Liver (tissue), 9 donors: Measurements from ENCODE around the gene GREM2. TPM values are rescaled to one million over a fixed set of nuclear protein-coding genes. Genes with fewer than 3 reads are reported as not detected.

ENCODE experiments used
- DNase-seq: peaks from one replicate; pipeline ENCODE4 v3.0.0-alpha.2; 2017; ENCODE audit warnings: low spot score
- H3K27ac ChIP-seq, 2 donors: one replicate each; pipeline ENCODE4 v1.7.0; 2013; ENCODE audit warnings: inconsistent platforms in 2 of 2, low read length in 2 of 2, control low read depth in 1 of 2, low read depth in 1 of 2, mild to moderate bottlenecking in 1 of 2
- H3K27me3 ChIP-seq, 4 donors: one replicate each; pipeline versions ENCODE4 v1.6.1 to v1.7.0; 2013; ENCODE audit warnings: low read length in 3 of 4, inconsistent platforms in 1 of 4, mild to moderate bottlenecking in 1 of 4, moderate library complexity in 1 of 4; ENCODE audit not compliant: control insufficient read depth in 4 of 4, insufficient read depth in 4 of 4
- H3K36me3 ChIP-seq, 4 donors: one replicate each; pipeline versions ENCODE4 v1.6.1 to v1.7.0; 2013; ENCODE audit warnings: low read length in 3 of 4, mild to moderate bottlenecking in 3 of 4, low read depth in 1 of 4, moderate library complexity in 1 of 4; ENCODE audit not compliant: control insufficient read depth in 4 of 4, insufficient read depth in 3 of 4
- H3K4me1 ChIP-seq, 4 donors: one replicate each; pipeline versions ENCODE4 v1.6.1 to v1.7.0; 2013; ENCODE audit warnings: low read length in 3 of 4, mild to moderate bottlenecking in 3 of 4, moderate library complexity in 1 of 4; ENCODE audit not compliant: control insufficient read depth in 4 of 4, insufficient read depth in 4 of 4
- H3K4me3 ChIP-seq, 3 donors: one replicate each; pipeline versions ENCODE4 v1.6.1 to v1.7.0; 2013; ENCODE audit warnings: low read length in 3 of 3, control low read depth in 1 of 3, low read depth in 1 of 3, mild to moderate bottlenecking in 1 of 3
- H3K9ac ChIP-seq, 2 donors: one replicate each; pipeline ENCODE4 v1.7.0; 2013; ENCODE audit warnings: low read length in 2 of 2, mild to moderate bottlenecking in 2 of 2, moderate library complexity in 2 of 2, control low read depth in 1 of 2, low read depth in 1 of 2
- H3K9me3 ChIP-seq, 4 donors: one replicate each; pipeline versions ENCODE4 v1.6.1 to v1.7.0; 2013; ENCODE audit warnings: low read length in 3 of 4; ENCODE audit not compliant: control insufficient read depth in 4 of 4
- ATF3 ChIP-seq: IDR thresholded peaks from 2 replicates; pipeline ENCODE4 v1.6.1; 2016; ENCODE audit warnings: antibody characterized with exemption
- EGR1 ChIP-seq, 2 donors: IDR thresholded peaks; 2 replicates each; pipeline ENCODE4 v1.6.1; 2016 to 2018; ENCODE audit warnings: antibody characterized with exemption in 2 of 2, low read depth in 2 of 2
- FOXA1 ChIP-seq: IDR thresholded peaks from 2 replicates; pipeline ENCODE4 v1.6.1; 2016; ENCODE audit warnings: antibody characterized with exemption
- FOXA2 ChIP-seq: IDR thresholded peaks from 2 replicates; pipeline ENCODE4 v1.6.1; 2016; ENCODE audit warnings: antibody characterized with exemption
- GABPA ChIP-seq, 2 donors: IDR thresholded peaks in 1 of 2; conservative IDR thresholded peaks in 1 of 2; 2 replicates each; pipeline ENCODE4 v1.6.1; 2016; ENCODE audit warnings: antibody characterized with exemption in 2 of 2, mild to moderate bottlenecking in 1 of 2, moderate library complexity in 1 of 2
- HNF4A ChIP-seq, 2 donors: conservative IDR thresholded peaks; 2 replicates each; pipeline ENCODE4 v1.6.1; 2016; ENCODE audit warnings: antibody characterized with exemption in 2 of 2, mild to moderate bottlenecking in 2 of 2
- JUND ChIP-seq, 2 donors: IDR thresholded peaks; 2 replicates each; pipeline ENCODE4 v1.6.1; 2016; ENCODE audit warnings: antibody characterized with exemption in 2 of 2
- MAX ChIP-seq: IDR thresholded peaks from 2 replicates; pipeline ENCODE4 v1.6.1; 2016; ENCODE audit warnings: antibody characterized with exemption
- NR2F2 ChIP-seq: IDR thresholded peaks from 2 replicates; pipeline ENCODE4 v1.6.1; 2016; ENCODE audit warnings: antibody characterized with exemption
- RAD21 ChIP-seq, 2 donors: IDR thresholded peaks; 2 replicates each; pipeline ENCODE4 v1.6.1; 2016; ENCODE audit warnings: antibody characterized with exemption in 2 of 2, mild to moderate bottlenecking in 2 of 2
- RXRA ChIP-seq, 2 donors: IDR thresholded peaks; 2 replicates each; pipeline ENCODE4 v1.6.1; 2017 to 2018; ENCODE audit warnings: antibody characterized with exemption in 2 of 2, mild to moderate bottlenecking in 1 of 2
- SP1 ChIP-seq: IDR thresholded peaks from 2 replicates; pipeline ENCODE4 v1.6.1; 2018; ENCODE audit warnings: antibody characterized with exemption, mild to moderate bottlenecking
- TAF1 ChIP-seq: conservative IDR thresholded peaks from 2 replicates; pipeline ENCODE4 v1.6.1; 2016; ENCODE audit warnings: antibody characterized with exemption, mild to moderate bottlenecking
- YY1 ChIP-seq: IDR thresholded peaks from 2 replicates; pipeline ENCODE4 v1.6.1; 2016; ENCODE audit warnings: antibody characterized with exemption, mild to moderate bottlenecking
- WGBS: extraction: QIAGEN DNeasy Blood & Tissue Kit; methylation state at CpG from one replicate; pipeline ENCODE4 v1.1.7; 2013; 5-methylcytosine and 5-hydroxymethylcytosine counted together
- polyA plus RNA-seq, 2 donors: library from polyadenylated mRNA; stranded (reverse) in 1 of 2; unstranded in 1 of 2; fragments of 200-250 nt in 1 of 2; fragments of >200 nt in 1 of 2; fragmentation: Nextera tagmentation in 1 of 2; extraction: Ambion mirVana in 1 of 2; gene quantifications; one replicate each; pipeline versions ENCODE4 v1.2.1 to v1.2.3, GENCODE V29; 2013 to 2015
- total RNA-seq, 2 donors: library from RNA; depleted of rRNA; stranded (reverse); fragments of >200 nt; gene quantifications; one replicate each; pipeline ENCODE4 v1.2.3, GENCODE V29; 2014
- TF ChIP-seq, protein P1 (sequence below): IDR thresholded peaks from 2 replicates; pipeline ENCODE4 v1.6.1; 2016; ENCODE audit warnings: antibody characterized with exemption, mild to moderate bottlenecking
- TF ChIP-seq, protein P2 (sequence below): fragments of 150-350 bp; IDR thresholded peaks from 2 replicates; pipeline ENCODE4 v1.5.1; 2017; ENCODE audit warnings: improper control_type of control experiment, low read depth, low read length; ENCODE audit not compliant: missing input control
- TF ChIP-seq, protein P3 (sequence below): IDR thresholded peaks from 2 replicates; pipeline ENCODE4 v1.6.1; 2016; ENCODE audit warnings: antibody characterized with exemption
- donor health status: healthy.
- donor health status: healthy.
- donor health status: healthy.
- donor health status: healthy.
- donor health status: healthy.

Gene GREM2
- total and polyA plus RNA-seq, 4 donors: 0.19 to 19.5 (median 4.3) TPM

- Histone ChIP-seq H3K4me3 (no peak overlapping the region), H3K36me3 (no peaks in the 10 kb centered on the region), H3K9ac (peak overlapping the region in 1 of 2 donors; percentile 51), H3K9me3 (no peaks in the 10 kb centered on the region), H3K4me1 (peaks cover 6 to 40% (median 31%) of the 10 kb centered on the region in 4 donors), H3K27me3 (no peaks in the 10 kb centered on the region), H3K27ac (peak overlapping the region; percentile 95 to 100)
- 39% methylated on average over 3 of the region's 3 CpGs for WGBS
- DNase-seq: no peak
- TF ChIP-seq FOXA1 (no peak), RAD21 (IDR thresholded peaks at IDR 0.05) (no peak), GABPA (IDR thresholded peaks at IDR 0.05 in 1 of 2, conservative IDR thresholded peaks at IDR 0.05 in 1 of 2) (no peak), FOXA2 (no peak), MAX (no peak), JUND (IDR thresholded peaks at IDR 0.05) (no peak), YY1 (no peak), SP1 (no peak), ATF3 (no peak), NR2F2 (no peak), HNF4A (conservative IDR thresholded peaks at IDR 0.05) (peak in 1 of 2 donors; percentile 57), TAF1 (no peak), RXRA (IDR thresholded peaks at IDR 0.05) (peak in 1 of 2 donors; percentile 27), EGR1 (IDR thresholded peaks at IDR 0.05; ENCODE audit: low read depth in 2 of 2) (peak in 1 of 2 donors; percentile 40)
- TF ChIP-seq, protein P1, sequence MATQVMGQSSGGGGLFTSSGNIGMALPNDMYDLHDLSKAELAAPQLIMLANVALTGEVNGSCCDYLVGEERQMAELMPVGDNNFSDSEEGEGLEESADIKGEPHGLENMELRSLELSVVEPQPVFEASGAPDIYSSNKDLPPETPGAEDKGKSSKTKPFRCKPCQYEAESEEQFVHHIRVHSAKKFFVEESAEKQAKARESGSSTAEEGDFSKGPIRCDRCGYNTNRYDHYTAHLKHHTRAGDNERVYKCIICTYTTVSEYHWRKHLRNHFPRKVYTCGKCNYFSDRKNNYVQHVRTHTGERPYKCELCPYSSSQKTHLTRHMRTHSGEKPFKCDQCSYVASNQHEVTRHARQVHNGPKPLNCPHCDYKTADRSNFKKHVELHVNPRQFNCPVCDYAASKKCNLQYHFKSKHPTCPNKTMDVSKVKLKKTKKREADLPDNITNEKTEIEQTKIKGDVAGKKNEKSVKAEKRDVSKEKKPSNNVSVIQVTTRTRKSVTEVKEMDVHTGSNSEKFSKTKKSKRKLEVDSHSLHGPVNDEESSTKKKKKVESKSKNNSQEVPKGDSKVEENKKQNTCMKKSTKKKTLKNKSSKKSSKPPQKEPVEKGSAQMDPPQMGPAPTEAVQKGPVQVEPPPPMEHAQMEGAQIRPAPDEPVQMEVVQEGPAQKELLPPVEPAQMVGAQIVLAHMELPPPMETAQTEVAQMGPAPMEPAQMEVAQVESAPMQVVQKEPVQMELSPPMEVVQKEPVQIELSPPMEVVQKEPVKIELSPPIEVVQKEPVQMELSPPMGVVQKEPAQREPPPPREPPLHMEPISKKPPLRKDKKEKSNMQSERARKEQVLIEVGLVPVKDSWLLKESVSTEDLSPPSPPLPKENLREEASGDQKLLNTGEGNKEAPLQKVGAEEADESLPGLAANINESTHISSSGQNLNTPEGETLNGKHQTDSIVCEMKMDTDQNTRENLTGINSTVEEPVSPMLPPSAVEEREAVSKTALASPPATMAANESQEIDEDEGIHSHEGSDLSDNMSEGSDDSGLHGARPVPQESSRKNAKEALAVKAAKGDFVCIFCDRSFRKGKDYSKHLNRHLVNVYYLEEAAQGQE: peak; percentile 2
- TF ChIP-seq, protein P2, sequence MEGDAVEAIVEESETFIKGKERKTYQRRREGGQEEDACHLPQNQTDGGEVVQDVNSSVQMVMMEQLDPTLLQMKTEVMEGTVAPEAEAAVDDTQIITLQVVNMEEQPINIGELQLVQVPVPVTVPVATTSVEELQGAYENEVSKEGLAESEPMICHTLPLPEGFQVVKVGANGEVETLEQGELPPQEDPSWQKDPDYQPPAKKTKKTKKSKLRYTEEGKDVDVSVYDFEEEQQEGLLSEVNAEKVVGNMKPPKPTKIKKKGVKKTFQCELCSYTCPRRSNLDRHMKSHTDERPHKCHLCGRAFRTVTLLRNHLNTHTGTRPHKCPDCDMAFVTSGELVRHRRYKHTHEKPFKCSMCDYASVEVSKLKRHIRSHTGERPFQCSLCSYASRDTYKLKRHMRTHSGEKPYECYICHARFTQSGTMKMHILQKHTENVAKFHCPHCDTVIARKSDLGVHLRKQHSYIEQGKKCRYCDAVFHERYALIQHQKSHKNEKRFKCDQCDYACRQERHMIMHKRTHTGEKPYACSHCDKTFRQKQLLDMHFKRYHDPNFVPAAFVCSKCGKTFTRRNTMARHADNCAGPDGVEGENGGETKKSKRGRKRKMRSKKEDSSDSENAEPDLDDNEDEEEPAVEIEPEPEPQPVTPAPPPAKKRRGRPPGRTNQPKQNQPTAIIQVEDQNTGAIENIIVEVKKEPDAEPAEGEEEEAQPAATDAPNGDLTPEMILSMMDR: no peak
- TF ChIP-seq, protein P3, sequence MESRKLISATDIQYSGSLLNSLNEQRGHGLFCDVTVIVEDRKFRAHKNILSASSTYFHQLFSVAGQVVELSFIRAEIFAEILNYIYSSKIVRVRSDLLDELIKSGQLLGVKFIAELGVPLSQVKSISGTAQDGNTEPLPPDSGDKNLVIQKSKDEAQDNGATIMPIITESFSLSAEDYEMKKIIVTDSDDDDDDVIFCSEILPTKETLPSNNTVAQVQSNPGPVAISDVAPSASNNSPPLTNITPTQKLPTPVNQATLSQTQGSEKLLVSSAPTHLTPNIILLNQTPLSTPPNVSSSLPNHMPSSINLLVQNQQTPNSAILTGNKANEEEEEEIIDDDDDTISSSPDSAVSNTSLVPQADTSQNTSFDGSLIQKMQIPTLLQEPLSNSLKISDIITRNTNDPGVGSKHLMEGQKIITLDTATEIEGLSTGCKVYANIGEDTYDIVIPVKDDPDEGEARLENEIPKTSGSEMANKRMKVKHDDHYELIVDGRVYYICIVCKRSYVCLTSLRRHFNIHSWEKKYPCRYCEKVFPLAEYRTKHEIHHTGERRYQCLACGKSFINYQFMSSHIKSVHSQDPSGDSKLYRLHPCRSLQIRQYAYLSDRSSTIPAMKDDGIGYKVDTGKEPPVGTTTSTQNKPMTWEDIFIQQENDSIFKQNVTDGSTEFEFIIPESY: no peak
Measured at GRCh38 chr1:240599299-240599698, 12.7 kb downstream of the GREM2 start.
